GM19240 (cell line): ENCODE data around the gene FUT2.
"Not testable (repeated sequence)": the region's sequence is repeated elsewhere in the genome, so short reads cannot be mapped to it uniquely, and the experiment has no call there.

Experiments used
- DNase-seq: peaks from one replicate; pipeline ENCODE4 v3.0.0; 2011; ENCODE audit warnings: low spot score; ENCODE audit not compliant: insufficient read length

The FUT2 gene

GRCh38 chr19:48695743-48696352 is at the start of gene FUT2:
FUT2 (plus strand) TSS chr19:48695971; CDS start chr19:48702957, 6,986 bp downstream.
- DNase-seq = no peak

GRCh38 chr19:48646001-48646721 is 49.6 kb upstream of the FUT2 start, which contains the start of gene CA11:
CA11 (minus strand) TSS chr19:48646187; CDS start chr19:48645632, 555 bp downstream.
- DNase-seq = peak; percentile 75

GRCh38 chr19:48646722-48647216 is 49.0 kb upstream of the FUT2 start:
- no peak for DNase-seq

- DNase-seq = no peak
Measured at GRCh38 chr19:48648134-48648533, 47.6 kb upstream of the FUT2 start.

- no peak for DNase-seq
Measured at GRCh38 chr19:48650974-48651682, 44.6 kb upstream of the FUT2 start.

- DNase-seq = no peak
Measured at GRCh38 chr19:48651683-48652048, 44.1 kb upstream of the FUT2 start.

GRCh38 chr19:48654299-48655059 is 41.3 kb upstream of the FUT2 start:
- DNase-seq = no peak

GRCh38 chr19:48656840-48657474 is 38.8 kb upstream of the FUT2 start:
- no peak for DNase-seq

- DNase-seq = not testable (repeated sequence)
Measured at GRCh38 chr19:48657828-48658227, 37.9 kb upstream of the FUT2 start.

- no peak for DNase-seq
Measured at GRCh38 chr19:48658483-48658882, 37.3 kb upstream of the FUT2 start.

- DNase-seq = peak; percentile 49
Measured at GRCh38 chr19:48659768-48660167, 36.0 kb upstream of the FUT2 start.

- DNase-seq = peak; percentile 99
Measured at GRCh38 chr19:48660852-48661710, 34.7 kb upstream of the FUT2 start.

- no peak for DNase-seq
Measured at GRCh38 chr19:48661711-48662090, 34.1 kb upstream of the FUT2 start.

- no peak for DNase-seq
Measured at GRCh38 chr19:48663667-48664066, 32.1 kb upstream of the FUT2 start.

- DNase-seq = no peak
Measured at GRCh38 chr19:48664476-48664875, 31.3 kb upstream of the FUT2 start.

GRCh38 chr19:48665786-48666185 is 30.0 kb upstream of the FUT2 start:
- no peak for DNase-seq

GRCh38 chr19:48668332-48668731 is 27.4 kb upstream of the FUT2 start:
- no peak for DNase-seq

GRCh38 chr19:48668761-48669160 is 27.0 kb upstream of the FUT2 start:
- no peak for DNase-seq

- no peak for DNase-seq
Measured at GRCh38 chr19:48669903-48670668, 25.7 kb upstream of the FUT2 start.
